ENCODE measurements around the gene ZNF652.
"Not testable (repeated sequence)": the region's sequence is repeated elsewhere in the genome, so short reads cannot be mapped to it uniquely, and the experiment has no call there.

DNA sequence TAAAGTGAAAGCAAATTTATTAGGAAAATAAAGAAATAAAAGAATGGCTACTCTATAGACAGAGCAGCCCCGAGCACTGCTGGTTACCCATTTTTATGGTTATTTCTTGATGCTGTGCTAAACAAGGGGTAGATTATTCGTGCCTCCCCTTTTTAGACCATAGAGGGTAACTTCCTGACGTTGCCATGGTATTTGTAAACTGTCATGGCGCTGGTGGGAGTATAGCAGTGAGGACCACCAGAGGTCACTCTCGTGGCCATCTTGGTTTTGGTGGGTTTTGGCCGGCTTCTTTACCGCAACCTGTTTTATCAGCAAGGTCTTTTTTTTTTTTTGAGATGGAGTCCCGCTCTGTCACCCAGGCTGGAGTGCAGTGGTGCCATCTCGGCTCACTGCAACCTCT is 100.5 kb downstream of the ZNF652 start:
- TF ChIP-seq SNAI2 (CRISPR knock-in tag; IDR thresholded peaks at IDR 0.05); TOX (CRISPR knock-in tag; IDR thresholded peaks at IDR 0.05; ENCODE audit: borderline replicate concordance); ZFP30 (CRISPR knock-in tag; IDR thresholded peaks at IDR 0.05); CSDC2 (CRISPR knock-in tag; IDR thresholded peaks at IDR 0.05); TCF4 (CRISPR knock-in tag; IDR thresholded peaks at IDR 0.05; ENCODE audit: borderline replicate concordance); ZNF70 (CRISPR knock-in tag; IDR thresholded peaks at IDR 0.05); ZNF565 (CRISPR knock-in tag; conservative IDR thresholded peaks at IDR 0.05; ENCODE audit: low read depth); BACH2 (CRISPR knock-in tag; IDR thresholded peaks at IDR 0.05; ENCODE audit: borderline replicate concordance); ARNTL (CRISPR knock-in tag; IDR thresholded peaks at IDR 0.05; ENCODE audit: borderline replicate concordance, low read depth); ISL1 (CRISPR knock-in tag; IDR thresholded peaks at IDR 0.05): not testable (repeated sequence)
- TF ChIP-seq, protein P1, sequence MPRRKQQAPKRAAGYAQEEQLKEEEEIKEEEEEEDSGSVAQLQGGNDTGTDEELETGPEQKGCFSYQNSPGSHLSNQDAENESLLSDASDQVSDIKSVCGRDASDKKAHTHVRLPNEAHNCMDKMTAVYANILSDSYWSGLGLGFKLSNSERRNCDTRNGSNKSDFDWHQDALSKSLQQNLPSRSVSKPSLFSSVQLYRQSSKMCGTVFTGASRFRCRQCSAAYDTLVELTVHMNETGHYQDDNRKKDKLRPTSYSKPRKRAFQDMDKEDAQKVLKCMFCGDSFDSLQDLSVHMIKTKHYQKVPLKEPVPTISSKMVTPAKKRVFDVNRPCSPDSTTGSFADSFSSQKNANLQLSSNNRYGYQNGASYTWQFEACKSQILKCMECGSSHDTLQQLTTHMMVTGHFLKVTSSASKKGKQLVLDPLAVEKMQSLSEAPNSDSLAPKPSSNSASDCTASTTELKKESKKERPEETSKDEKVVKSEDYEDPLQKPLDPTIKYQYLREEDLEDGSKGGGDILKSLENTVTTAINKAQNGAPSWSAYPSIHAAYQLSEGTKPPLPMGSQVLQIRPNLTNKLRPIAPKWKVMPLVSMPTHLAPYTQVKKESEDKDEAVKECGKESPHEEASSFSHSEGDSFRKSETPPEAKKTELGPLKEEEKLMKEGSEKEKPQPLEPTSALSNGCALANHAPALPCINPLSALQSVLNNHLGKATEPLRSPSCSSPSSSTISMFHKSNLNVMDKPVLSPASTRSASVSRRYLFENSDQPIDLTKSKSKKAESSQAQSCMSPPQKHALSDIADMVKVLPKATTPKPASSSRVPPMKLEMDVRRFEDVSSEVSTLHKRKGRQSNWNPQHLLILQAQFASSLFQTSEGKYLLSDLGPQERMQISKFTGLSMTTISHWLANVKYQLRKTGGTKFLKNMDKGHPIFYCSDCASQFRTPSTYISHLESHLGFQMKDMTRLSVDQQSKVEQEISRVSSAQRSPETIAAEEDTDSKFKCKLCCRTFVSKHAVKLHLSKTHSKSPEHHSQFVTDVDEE (CRISPR knock-in tag; IDR thresholded peaks at IDR 0.05) = not testable (repeated sequence)
- TF ChIP-seq, protein P2, sequence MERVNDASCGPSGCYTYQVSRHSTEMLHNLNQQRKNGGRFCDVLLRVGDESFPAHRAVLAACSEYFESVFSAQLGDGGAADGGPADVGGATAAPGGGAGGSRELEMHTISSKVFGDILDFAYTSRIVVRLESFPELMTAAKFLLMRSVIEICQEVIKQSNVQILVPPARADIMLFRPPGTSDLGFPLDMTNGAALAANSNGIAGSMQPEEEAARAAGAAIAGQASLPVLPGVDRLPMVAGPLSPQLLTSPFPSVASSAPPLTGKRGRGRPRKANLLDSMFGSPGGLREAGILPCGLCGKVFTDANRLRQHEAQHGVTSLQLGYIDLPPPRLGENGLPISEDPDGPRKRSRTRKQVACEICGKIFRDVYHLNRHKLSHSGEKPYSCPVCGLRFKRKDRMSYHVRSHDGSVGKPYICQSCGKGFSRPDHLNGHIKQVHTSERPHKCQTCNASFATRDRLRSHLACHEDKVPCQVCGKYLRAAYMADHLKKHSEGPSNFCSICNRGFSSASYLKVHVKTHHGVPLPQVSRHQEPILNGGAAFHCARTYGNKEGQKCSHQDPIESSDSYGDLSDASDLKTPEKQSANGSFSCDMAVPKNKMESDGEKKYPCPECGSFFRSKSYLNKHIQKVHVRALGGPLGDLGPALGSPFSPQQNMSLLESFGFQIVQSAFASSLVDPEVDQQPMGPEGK (CRISPR knock-in tag; IDR thresholded peaks at IDR 0.05; ENCODE audit: borderline replicate concordance) = not testable (repeated sequence)
